ENCODE measurements around the gene TRMT2B. TPM values are rescaled to one million over a fixed set of nuclear protein-coding genes. Genes with fewer than 3 reads are reported as not detected.
"Not testable (repeated sequence)": the region's sequence is repeated elsewhere in the genome, so short reads cannot be mapped to it uniquely, and the experiment has no call there.

Gene TRMT2B
- total and polyA plus RNA-seq, 2 of the 13 experiments (the other 11 are each of a cell fraction or from before 2014, with no cell fraction given), result 7.0 to 11.2 TPM

DNA sequence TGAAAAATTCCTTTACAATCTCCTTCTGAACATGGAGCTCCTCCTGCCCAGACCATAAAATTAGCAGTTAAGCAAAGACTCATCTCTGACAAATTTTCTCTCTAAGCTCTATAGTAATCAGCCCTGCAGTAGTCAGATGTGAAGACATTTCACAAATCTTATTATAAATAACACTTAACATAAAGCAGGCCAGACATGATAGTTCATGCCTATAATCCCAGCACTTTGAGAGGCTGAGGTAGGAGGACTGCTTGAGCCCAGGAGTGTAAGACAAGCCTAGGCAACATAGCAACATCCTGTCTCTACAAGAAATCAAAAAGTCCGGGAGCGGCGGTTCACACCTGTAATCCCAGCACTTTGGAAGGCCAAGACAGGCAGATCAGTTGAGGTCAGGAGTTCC, 29.9 kb downstream of the TRMT2B start:
- no TSS peak for BruUV-seq (replicated peaks)
- FAIRE-seq, result no peak
- ChIA-PET POLR2A (no interaction called here), CTCF (ENCODE audit: low intra/inter-chr PET ratio, low total read pairs) (no interaction called here)
- Histone ChIP-seq H3K9me3 (ENCODE audit: low read length) (no peaks in the 10 kb centered on the region), H3K4me2 (ENCODE audit: low read depth, low read length) (no peak overlapping the region), H3K27me3 (ENCODE audit: control insufficient read depth in 1 of 2, insufficient read depth in 2 of 2, low read length in 2 of 2) (no peaks in the 10 kb centered on the region), H3K27ac (ENCODE audit: extremely low read length, insufficient read depth, low read length) (no peak overlapping the region), H2AFZ (ENCODE audit: low read length) (no peak overlapping the region), H3K9ac (ENCODE audit: insufficient read depth, low read depth, low read length) (no peak overlapping the region), H4K20me1 (ENCODE audit: insufficient read depth, low read length) (no peaks in the 10 kb centered on the region), H3K4me1 (ENCODE audit: insufficient read depth, low read length) (no peaks in the 10 kb centered on the region), H3K79me2 (ENCODE audit: insufficient read depth, low read length) (no peaks in the 10 kb centered on the region), H3K4me3 (replicated peaks in 1 of 3; ENCODE audit: insufficient read depth in 1 of 3, low read depth in 2 of 3, low read length in 3 of 3) (no peak overlapping the region), H3K36me3 (replicated peaks in 1 of 2; ENCODE audit: control insufficient read depth in 1 of 2, insufficient read depth in 2 of 2, low read length in 2 of 2) (peaks cover 0 to 13% of the 10 kb centered on the region in 2 experiments; a peak in 2 of 5 replicates)
- TF ChIP-seq HMG20A (CRISPR knock-in tag; IDR thresholded peaks at IDR 0.05; ENCODE audit: borderline replicate concordance) (no peak), DR1 (CRISPR knock-in tag; IDR thresholded peaks at IDR 0.05) (no peak), NCOA5 (CRISPR knock-in tag; IDR thresholded peaks at IDR 0.05) (no peak), U2AF2 (IDR thresholded peaks at IDR 0.05; ENCODE audit: low read depth, low read length) (no peak)
- TF ChIP-seq, protein P1, sequence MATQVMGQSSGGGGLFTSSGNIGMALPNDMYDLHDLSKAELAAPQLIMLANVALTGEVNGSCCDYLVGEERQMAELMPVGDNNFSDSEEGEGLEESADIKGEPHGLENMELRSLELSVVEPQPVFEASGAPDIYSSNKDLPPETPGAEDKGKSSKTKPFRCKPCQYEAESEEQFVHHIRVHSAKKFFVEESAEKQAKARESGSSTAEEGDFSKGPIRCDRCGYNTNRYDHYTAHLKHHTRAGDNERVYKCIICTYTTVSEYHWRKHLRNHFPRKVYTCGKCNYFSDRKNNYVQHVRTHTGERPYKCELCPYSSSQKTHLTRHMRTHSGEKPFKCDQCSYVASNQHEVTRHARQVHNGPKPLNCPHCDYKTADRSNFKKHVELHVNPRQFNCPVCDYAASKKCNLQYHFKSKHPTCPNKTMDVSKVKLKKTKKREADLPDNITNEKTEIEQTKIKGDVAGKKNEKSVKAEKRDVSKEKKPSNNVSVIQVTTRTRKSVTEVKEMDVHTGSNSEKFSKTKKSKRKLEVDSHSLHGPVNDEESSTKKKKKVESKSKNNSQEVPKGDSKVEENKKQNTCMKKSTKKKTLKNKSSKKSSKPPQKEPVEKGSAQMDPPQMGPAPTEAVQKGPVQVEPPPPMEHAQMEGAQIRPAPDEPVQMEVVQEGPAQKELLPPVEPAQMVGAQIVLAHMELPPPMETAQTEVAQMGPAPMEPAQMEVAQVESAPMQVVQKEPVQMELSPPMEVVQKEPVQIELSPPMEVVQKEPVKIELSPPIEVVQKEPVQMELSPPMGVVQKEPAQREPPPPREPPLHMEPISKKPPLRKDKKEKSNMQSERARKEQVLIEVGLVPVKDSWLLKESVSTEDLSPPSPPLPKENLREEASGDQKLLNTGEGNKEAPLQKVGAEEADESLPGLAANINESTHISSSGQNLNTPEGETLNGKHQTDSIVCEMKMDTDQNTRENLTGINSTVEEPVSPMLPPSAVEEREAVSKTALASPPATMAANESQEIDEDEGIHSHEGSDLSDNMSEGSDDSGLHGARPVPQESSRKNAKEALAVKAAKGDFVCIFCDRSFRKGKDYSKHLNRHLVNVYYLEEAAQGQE (IDR thresholded peaks at IDR 0.05; ENCODE audit: borderline replicate concordance in 1 of 2, low read depth in 1 of 2, low read length in 2 of 2), result no peak
- in situ Hi-C loops (cut with HindIII; ENCODE audit: extremely low pct_ligation_motif_present, low pct_unique_long_range_greater_than_20kb) (no loop called here), intact Hi-C loops (cut with micrococcal nuclease; ENCODE audit: unreplicated experiment) (no loop called here)
- WGBS (ENCODE audit: low lambda C conversion rate), result 96% methylated on average over 3 of the region's 3 CpGs
- no peak for DNase-seq (ENCODE audit: low spot score)
- ATAC-seq, result no peak

DNA sequence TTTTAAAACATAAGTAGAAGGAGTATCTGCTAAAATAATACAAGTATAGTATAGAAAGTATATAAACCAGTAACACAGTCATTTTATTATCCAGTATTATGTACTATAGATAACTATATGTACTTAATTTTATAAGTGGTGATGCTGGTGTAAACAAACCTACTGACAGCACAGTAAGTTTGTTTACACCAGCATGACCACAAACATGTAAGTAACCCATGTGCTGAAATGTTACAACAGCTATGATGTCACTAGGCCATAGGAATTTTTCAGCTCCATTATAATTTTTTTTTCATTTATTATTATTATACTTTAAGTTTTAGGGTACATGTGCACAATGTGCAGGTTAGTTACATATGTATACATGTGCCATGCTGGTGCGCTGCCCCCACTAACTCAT, 39.9 kb downstream of the TRMT2B start:
- in situ Hi-C loops (cut with HindIII; ENCODE audit: extremely low pct_ligation_motif_present, low pct_unique_long_range_greater_than_20kb); CTCF ChIA-PET (ENCODE audit: low intra/inter-chr PET ratio, low total read pairs); FAIRE-seq; H3K36me3 ChIP-seq (replicated peaks in 1 of 2; ENCODE audit: control insufficient read depth in 1 of 2, insufficient read depth in 2 of 2, low read length in 2 of 2); H3K9ac ChIP-seq (ENCODE audit: insufficient read depth, low read depth, low read length); H3K27ac ChIP-seq (ENCODE audit: extremely low read length, insufficient read depth, low read length); POLR2A ChIA-PET; H3K4me1 ChIP-seq (ENCODE audit: insufficient read depth, low read length); H3K27me3 ChIP-seq (ENCODE audit: control insufficient read depth in 1 of 2, insufficient read depth in 2 of 2, low read length in 2 of 2); H4K20me1 ChIP-seq (ENCODE audit: insufficient read depth, low read length); H2AFZ ChIP-seq (ENCODE audit: low read length); DNase-seq (ENCODE audit: low spot score); H3K4me2 ChIP-seq (ENCODE audit: low read depth, low read length); H3K4me3 ChIP-seq (replicated peaks in 1 of 3; ENCODE audit: insufficient read depth in 1 of 3, low read depth in 2 of 3, low read length in 3 of 3); H3K9me3 ChIP-seq (ENCODE audit: low read length); intact Hi-C loops (cut with micrococcal nuclease; ENCODE audit: unreplicated experiment); ATAC-seq; H3K79me2 ChIP-seq (ENCODE audit: insufficient read depth, low read length); BruUV-seq (replicated peaks): not testable (repeated sequence)
- WGBS (ENCODE audit: low lambda C conversion rate), result 93% methylated on average over 1 of the region's 1 CpG
